Daoy (cell line): Measurements from ENCODE around the gene FMR1. TPM values are rescaled to one million over a fixed set of nuclear protein-coding genes. Genes with fewer than 3 reads are reported as not detected.

ENCODE experiments used
- DNase-seq: peaks from one replicate; pipeline ENCODE4 v3.0.0-alpha.2; 2015; ENCODE audit warnings: low read depth
- total RNA-seq: library from RNA; depleted of rRNA; stranded (reverse); fragments of >200 nt; shearing (Covaris generic); gene quantifications from 2 replicates; pipeline ENCODE4 v1.2.3, GENCODE V29; 2014; rRNA removed

The FMR1 gene
- 20.1 and 22.3 TPM in 2 replicates for total RNA-seq

- peak; percentile 90 for DNase-seq
Measured at GRCh38 chrX:147911192-147912022, at the start of gene FMR1. Gene FMR1 (plus strand): TSS chrX:147911919. CDS start chrX:147912180, 261 bp downstream.

GRCh38 chrX:147875866-147876596, 35.7 kb upstream of the FMR1 start:
- DNase-seq, result no peak

- no peak for DNase-seq
Measured at GRCh38 chrX:147876849-147877646, 34.7 kb upstream of the FMR1 start.

- DNase-seq, result no peak
Measured at GRCh38 chrX:147877726-147878125, 34.0 kb upstream of the FMR1 start.

GRCh38 chrX:147884958-147885357, 26.8 kb upstream of the FMR1 start:
- DNase-seq, result no peak

GRCh38 chrX:147890756-147891155, 21.0 kb upstream of the FMR1 start:
- no peak for DNase-seq

GRCh38 chrX:147891896-147892295, 19.8 kb upstream of the FMR1 start:
- no peak for DNase-seq

GRCh38 chrX:147893741-147894140, 18.0 kb upstream of the FMR1 start:
- DNase-seq, result no peak

- DNase-seq, result no peak
Measured at GRCh38 chrX:147894366-147894963, 17.3 kb upstream of the FMR1 start.

GRCh38 chrX:147897117-147897516, 14.6 kb upstream of the FMR1 start:
- no peak for DNase-seq

- DNase-seq, result no peak
Measured at GRCh38 chrX:147898951-147899350, 12.8 kb upstream of the FMR1 start.

GRCh38 chrX:147899379-147900114, 12.2 kb upstream of the FMR1 start:
- DNase-seq, result peak; percentile 7

- no peak for DNase-seq
Measured at GRCh38 chrX:147900349-147900748, 11.4 kb upstream of the FMR1 start.

GRCh38 chrX:147901461-147902126, 10.1 kb upstream of the FMR1 start:
- no peak for DNase-seq

- DNase-seq, result no peak
Measured at GRCh38 chrX:147902270-147902669, 9.4 kb upstream of the FMR1 start.

- DNase-seq, result no peak
Measured at GRCh38 chrX:147908106-147908505, 3.6 kb upstream of the FMR1 start.

GRCh38 chrX:147910607-147911006, 1.1 kb upstream of the FMR1 start:
- DNase-seq, result no peak

GRCh38 chrX:147912093-147912801, 528 bp downstream of the FMR1 start:
- DNase-seq, result peak; percentile 45

- no peak for DNase-seq
Measured at GRCh38 chrX:147913570-147913969, 1.9 kb downstream of the FMR1 start.

GRCh38 chrX:147914591-147914990, 2.9 kb downstream of the FMR1 start:
- no peak for DNase-seq
